Measurements from ENCODE around the gene OR6B2.

OR6B2 gene

GRCh38 chr2:240023792-240024191 is 6.4 kb downstream of the OR6B2 start:
- no peak for DNase-seq (ENCODE audit: extremely low read depth, low read depth)
- peak overlapping the region; percentile 90 for H3K4me3 ChIP-seq (replicated peaks; ENCODE audit: low read depth, low read length)
- TF ChIP-seq CTCF (IDR thresholded peaks at IDR 0.05; ENCODE audit: low read depth, low read length, missing control alignments): no peak

GRCh38 chr2:240021488-240022104 is 8.6 kb downstream of the OR6B2 start:
- no peak overlapping the region for H3K4me3 ChIP-seq (replicated peaks; ENCODE audit: low read depth, low read length)
- TF ChIP-seq CTCF (IDR thresholded peaks at IDR 0.05; ENCODE audit: low read depth, low read length, missing control alignments): peak; percentile 98
- peak; percentile 12 for DNase-seq (ENCODE audit: extremely low read depth, low read depth)

- no peak overlapping the region for H3K4me3 ChIP-seq (replicated peaks; ENCODE audit: low read depth, low read length)
- no peak for TF ChIP-seq CTCF (IDR thresholded peaks at IDR 0.05; ENCODE audit: low read depth, low read length, missing control alignments)
- no peak for DNase-seq (ENCODE audit: extremely low read depth, low read depth)
Observed at GRCh38 chr2:240018071-240018750, 12.0 kb downstream of the OR6B2 start.

GRCh38 chr2:240014327-240014726 is 15.9 kb downstream of the OR6B2 start:
- TF ChIP-seq CTCF (IDR thresholded peaks at IDR 0.05; ENCODE audit: low read depth, low read length, missing control alignments): no peak
- H3K4me3 ChIP-seq (replicated peaks; ENCODE audit: low read depth, low read length): no peak overlapping the region
- DNase-seq (ENCODE audit: extremely low read depth, low read depth): no peak

GRCh38 chr2:240013343-240013742 is 16.9 kb downstream of the OR6B2 start:
- TF ChIP-seq CTCF (IDR thresholded peaks at IDR 0.05; ENCODE audit: low read depth, low read length, missing control alignments): peak; percentile 11
- H3K4me3 ChIP-seq (replicated peaks; ENCODE audit: low read depth, low read length): no peak overlapping the region
- DNase-seq (ENCODE audit: extremely low read depth, low read depth): no peak

GRCh38 chr2:240002983-240003382 is 27.2 kb downstream of the OR6B2 start:
- no peak for TF ChIP-seq CTCF (IDR thresholded peaks at IDR 0.05; ENCODE audit: low read depth, low read length, missing control alignments)
- H3K4me3 ChIP-seq (replicated peaks; ENCODE audit: low read depth, low read length): no peak overlapping the region
- no peak for DNase-seq (ENCODE audit: extremely low read depth, low read depth)
